NCI-H526 (cell line): Measurements from ENCODE around the gene TTF1.

ENCODE experiments used
- DNase-seq, 2 experiments: peaks; one replicate each; lab custom pipeline; 2025; lab: John Stamatoyannopoulos, UW

Gene TTF1

DNA sequence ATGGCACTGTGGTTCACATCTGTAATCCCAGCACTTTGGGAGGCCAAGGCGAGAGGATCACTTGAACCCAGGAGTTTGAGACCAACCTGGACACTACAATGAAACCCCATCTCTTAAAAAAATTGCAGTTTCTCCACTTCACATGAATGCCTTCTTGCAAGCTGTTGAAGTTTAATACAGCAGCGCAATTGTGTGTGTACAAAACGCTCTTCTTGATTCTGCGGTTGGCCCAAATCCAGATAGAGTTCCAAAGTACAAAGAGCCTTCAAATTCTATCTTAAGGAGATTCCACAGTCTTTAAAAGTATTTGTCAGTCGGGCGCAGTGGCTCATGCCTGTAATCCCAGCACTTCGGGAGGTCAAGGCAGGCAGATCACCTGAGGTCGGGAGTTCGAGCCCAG, 42.6 kb downstream of the TTF1 start:
- DNase-seq, result no peak

DNA sequence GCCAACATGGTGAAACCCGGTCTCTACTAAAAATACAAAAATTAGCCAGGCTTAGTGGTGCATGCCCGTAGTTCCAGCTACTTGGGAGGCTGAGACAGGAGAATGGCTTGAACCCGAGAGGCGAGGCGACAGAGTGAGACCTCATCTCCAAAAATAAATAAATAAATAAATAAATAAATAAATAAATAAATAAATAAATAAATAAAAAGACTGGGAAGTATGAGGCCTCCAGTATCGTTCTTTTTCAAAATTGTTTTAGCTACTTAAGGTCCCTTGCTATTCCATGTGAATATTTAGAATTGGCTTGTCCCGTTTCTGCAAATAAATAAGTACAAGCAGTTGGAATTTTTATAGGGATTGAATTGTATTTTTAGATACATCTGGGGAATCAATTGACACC, 48.9 kb downstream of the TTF1 start:
- DNase-seq, result no peak

- no peak for DNase-seq
Measured at GRCh38 chr9:132356324-132356924, 50.2 kb downstream of the TTF1 start.

- DNase-seq, result peak; percentile 75 to 95
Measured at GRCh38 chr9:132354637-132355355, 51.8 kb downstream of the TTF1 start, which contains the start of gene SETX. SETX (minus strand) TSS chr9:132354986; CDS start chr9:132349428, 5,558 bp downstream.

- no peak for DNase-seq
Measured at GRCh38 chr9:132351404-132352045, 55.1 kb downstream of the TTF1 start.

- no peak for DNase-seq
Measured at GRCh38 chr9:132350861-132351315, 55.8 kb downstream of the TTF1 start.

DNA sequence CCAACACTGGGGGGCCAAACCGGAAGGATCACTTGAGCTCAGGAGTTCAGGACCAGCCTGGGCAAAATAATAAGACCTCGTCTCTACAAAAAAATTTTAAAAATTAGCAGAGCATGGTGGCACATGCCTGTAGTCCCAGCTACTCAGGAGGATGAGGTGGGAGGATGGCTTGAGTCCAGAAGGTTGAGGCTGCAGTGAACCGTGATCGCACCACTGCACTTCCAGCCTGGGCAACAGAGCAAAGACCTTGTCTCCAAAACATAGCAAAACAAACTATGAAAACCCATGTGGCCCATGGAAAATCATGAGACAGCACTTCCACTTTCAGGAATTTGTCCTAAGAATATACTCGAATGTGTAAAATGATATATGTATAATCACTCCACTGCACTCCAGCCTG, 58.0 kb downstream of the TTF1 start:
- DNase-seq, result no peak

DNA sequence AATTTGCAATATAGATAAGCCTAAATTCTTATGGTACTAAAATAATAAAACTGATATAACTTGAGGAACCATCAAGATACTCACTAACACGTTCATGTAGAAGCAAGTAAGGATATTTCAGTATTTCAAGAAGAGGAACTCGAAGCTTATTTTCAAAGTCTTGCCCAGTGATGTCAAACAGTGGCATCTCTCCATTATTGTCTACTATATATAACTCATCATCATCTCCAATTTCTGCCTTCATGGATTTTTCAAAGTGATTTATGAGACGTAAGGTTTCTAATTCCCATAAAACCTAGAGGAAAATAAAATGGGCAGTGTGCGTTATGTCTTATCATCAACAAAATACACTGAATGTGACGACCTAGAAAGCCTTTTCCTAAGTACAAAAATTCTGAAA, 60.5 kb downstream of the TTF1 start:
- no peak for DNase-seq

DNA sequence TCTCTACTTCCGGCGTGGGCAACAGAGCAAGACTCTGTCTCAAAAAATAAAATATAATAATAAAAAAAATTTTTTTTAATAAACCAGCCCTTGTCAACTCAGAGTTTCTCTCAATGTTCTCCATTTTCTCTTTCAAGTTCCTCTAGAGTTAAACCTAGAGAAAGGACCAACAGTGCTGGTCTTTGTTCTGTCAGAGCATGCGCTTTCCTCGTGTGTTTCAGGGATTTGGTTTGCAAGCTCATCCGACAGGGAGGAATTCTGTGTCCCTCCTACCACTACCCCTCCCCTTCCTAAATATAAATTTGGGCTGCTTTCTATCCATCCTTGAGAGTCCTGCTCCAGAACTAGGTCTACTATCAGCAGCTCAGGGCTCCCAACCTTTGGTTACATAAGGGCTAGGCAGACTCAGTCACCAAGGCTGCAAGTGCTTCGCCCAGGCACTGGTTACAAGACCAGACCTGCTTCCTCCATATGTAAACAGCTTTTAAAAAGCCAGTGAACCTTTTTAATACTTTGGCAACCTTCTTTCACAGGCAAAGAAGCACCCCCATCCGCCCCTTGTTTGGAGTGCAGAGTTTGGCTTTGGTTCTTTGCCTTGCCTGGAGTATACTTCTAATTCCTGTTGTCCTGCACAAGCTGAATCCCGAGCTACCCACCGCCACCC, 65.3 kb downstream of the TTF1 start:
- no peak for DNase-seq

- DNase-seq, result no peak
Measured at GRCh38 chr9:132334364-132334763, 72.3 kb downstream of the TTF1 start.

GRCh38 chr9:132333556-132333955, 73.1 kb downstream of the TTF1 start:
- DNase-seq, result no peak

- DNase-seq, result no peak
Measured at GRCh38 chr9:132328580-132328979, 78.1 kb downstream of the TTF1 start.

DNA sequence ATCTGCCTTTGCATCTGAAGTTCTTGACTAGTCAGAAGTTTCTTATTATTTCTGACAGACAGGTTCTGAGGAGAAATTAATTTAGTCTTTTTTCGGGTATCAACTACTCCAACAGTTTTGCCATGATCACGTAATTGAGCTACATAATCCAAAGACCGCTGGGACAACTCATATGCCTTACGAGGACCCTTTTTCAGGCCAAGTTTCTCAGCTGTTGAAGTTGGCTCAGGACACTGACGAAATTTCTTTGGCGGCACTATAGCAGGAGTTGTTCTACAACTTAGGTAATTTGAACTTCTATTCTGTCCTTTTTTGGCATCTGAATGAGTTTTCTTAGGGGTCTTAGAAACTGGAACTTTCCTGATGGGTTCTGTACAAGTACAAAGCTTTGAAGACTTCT, 79.1 kb downstream of the TTF1 start:
- DNase-seq, result no peak
